ENCODE data around the gene C16orf78.

The C16orf78 gene

DNA sequence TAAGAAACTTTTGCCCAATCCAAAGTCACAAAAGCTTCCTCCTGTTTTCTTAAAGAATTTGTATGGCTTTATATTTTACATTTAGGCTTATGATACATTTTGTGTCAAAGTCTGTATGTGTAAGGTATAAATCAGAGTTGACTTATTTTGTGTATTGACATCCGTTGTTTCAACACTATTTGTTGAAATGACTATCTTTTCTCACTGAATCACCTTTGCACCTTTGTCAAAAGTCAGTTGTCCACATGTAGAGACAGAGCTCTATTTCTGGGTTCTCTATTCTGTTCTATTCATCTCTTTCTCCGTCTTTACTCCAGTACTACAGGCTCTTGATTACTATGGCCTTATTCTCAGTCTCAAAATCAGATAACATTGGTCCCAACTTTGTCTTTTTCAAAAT lies 73.2 kb downstream of the C16orf78 start:
- DNase-seq (ENCODE audit: low spot score), result no peak
- H3K9me3 ChIP-seq (ENCODE audit: severe bottlenecking), result no peaks in the 10 kb centered on the region
- H3K36me3 ChIP-seq (ENCODE audit: low read depth), result no peaks in the 10 kb centered on the region
- TF ChIP-seq, protein P1, sequence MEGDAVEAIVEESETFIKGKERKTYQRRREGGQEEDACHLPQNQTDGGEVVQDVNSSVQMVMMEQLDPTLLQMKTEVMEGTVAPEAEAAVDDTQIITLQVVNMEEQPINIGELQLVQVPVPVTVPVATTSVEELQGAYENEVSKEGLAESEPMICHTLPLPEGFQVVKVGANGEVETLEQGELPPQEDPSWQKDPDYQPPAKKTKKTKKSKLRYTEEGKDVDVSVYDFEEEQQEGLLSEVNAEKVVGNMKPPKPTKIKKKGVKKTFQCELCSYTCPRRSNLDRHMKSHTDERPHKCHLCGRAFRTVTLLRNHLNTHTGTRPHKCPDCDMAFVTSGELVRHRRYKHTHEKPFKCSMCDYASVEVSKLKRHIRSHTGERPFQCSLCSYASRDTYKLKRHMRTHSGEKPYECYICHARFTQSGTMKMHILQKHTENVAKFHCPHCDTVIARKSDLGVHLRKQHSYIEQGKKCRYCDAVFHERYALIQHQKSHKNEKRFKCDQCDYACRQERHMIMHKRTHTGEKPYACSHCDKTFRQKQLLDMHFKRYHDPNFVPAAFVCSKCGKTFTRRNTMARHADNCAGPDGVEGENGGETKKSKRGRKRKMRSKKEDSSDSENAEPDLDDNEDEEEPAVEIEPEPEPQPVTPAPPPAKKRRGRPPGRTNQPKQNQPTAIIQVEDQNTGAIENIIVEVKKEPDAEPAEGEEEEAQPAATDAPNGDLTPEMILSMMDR (IDR thresholded peaks at IDR 0.05; ENCODE audit: poor library complexity, severe bottlenecking), result no peak
- no peak for ATAC-seq (ENCODE audit: low read depth)
- peaks cover 22% of the 10 kb centered on the region for H3K27me3 ChIP-seq (ENCODE audit: insufficient read depth, poor library complexity, severe bottlenecking)
- H3K4me1 ChIP-seq (ENCODE audit: insufficient read depth, poor library complexity, severe bottlenecking), result no peaks in the 10 kb centered on the region
- H3K27ac ChIP-seq (ENCODE audit: poor library complexity, severe bottlenecking), result no peak overlapping the region
- no peak overlapping the region for H3K4me3 ChIP-seq (ENCODE audit: severe bottlenecking)
